GM12892 (cell line): ENCODE results near the gene KRT78.

Experiments
- POLR2A ChIP-seq: IDR thresholded peaks from 2 replicates; pipeline ENCODE4 v1.6.1; 2011; ENCODE audit warnings: low read depth, low read length, control low read depth
- POLR2AphosphoS5 ChIP-seq: IDR thresholded peaks from 2 replicates; pipeline ENCODE4 v1.6.1; 2011; ENCODE audit warnings: low read depth, low read length, control low read depth

GRCh38 chr12:52891044-52891443 lies 42.2 kb upstream of the KRT78 start:
- no peak for TF ChIP-seq POLR2AphosphoS5
- no peak for TF ChIP-seq POLR2A
